Central memory CD4-positive, alpha-beta T cell (primary cell): Measurements from ENCODE around the gene UBE2E3.
A peak's percentile ranks its signal among the peaks of the same experiment; 100 is the strongest.
"Not testable (repeated sequence)": the region's sequence is repeated elsewhere in the genome, so short reads cannot be mapped to it uniquely, and the experiment has no call there.

Experiments
- DNase-seq: peaks from one replicate; pipeline ENCODE4 v3.0.0; 2022

UBE2E3 gene

DNA sequence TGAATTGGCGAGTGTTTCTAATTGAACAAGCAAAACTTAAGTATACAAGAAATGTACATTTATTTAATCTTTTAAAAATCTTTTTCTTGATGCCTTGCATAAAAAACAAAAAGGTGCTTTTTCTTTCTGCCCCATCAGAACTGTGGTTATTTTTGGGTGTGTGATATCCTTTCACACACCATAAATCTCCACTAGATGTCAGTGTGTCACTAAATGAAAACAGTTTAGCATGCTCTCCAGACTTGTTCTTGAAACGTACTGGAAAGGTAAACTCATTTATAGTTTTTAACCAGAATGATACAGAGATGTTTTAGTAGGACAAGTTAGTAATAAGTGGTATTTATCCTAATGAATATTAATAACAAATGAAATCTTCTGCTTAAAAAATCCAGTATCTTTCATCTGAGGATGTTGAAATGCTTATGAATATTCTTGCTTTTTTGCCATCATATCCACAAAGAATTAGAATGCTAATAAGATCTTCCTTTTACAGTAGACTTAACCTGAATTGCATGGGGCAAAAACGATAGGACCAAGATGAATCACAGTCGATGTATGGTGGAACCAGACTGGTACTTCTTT is 96.8 kb downstream of the UBE2E3 start:
- peak; percentile 41 for DNase-seq

DNA sequence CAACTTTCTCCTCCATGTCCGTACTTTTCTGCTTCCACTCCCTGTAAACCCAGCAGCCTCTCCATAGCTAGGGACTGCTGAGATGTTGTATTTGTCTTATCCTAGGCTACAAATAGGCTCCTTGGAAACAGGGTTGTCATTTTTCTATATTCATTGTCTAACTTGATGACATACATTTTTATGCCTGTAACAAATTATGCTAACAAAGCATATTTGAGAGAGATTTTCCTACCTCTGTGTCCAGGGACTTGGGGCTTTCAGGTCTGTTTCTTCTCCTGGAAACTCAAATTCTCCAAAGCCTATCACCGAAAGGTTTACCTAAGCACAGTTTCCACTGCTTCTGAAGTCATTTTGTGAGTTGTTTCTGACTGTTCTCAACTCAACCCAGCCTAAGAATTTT is 102.7 kb downstream of the UBE2E3 start:
- DNase-seq = no peak

DNA sequence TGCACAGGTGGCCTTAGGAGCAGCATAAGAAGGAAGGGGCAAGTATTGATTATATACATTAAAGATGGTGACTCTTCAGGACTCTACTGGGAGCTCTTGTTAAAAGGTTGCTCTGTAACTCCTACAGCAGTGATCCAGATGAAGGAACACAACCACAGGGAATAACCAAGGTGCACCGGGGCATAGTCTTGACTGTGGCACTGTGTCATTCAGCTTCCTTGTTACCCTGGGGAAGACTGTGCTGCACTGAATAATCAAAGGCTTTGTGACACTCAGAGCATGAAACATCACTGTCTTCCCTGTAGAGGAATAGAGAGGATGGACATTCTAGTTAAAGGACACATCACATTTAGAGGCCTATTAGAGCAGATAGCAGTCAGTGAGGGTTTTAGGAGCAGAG is 105.3 kb downstream of the UBE2E3 start:
- no peak for DNase-seq

DNA sequence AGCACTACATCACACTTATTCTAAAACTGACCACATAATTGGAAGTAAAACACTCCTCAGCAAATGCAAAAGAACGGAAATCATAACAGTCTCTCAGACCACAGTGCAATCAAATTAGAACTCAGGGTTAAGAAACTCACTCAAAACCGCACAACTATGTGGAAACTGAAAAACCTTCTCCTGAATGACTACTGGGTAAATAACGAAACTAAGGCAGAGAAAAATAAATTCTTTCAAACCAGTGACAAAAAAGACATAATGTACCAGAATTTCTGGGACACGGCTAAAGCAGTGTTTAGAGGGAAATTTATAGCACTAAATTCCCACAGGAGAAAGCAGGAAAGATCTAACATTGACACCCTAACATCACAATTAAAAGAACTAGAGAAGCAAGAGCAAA is 111.5 kb downstream of the UBE2E3 start:
- not testable (repeated sequence) for DNase-seq

DNA sequence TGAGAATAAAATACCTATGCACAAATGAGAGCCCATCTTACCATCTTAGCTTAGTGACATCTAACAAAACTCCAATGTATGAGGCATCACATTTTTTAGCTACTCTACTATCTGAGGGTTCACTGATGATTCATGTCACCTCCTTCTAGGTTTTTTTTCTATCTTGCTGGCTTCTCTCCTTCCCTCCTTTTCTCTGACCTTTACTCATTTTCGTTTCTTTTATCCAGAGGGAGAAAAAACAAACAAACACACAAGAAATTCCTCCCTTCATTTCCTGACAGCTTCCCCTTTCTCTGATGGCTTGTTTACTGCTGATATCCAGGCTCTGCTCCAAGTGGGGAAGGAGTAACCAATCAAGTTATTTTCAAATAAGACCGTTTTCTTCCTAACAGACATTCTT is 115.1 kb downstream of the UBE2E3 start:
- no peak for DNase-seq

DNA sequence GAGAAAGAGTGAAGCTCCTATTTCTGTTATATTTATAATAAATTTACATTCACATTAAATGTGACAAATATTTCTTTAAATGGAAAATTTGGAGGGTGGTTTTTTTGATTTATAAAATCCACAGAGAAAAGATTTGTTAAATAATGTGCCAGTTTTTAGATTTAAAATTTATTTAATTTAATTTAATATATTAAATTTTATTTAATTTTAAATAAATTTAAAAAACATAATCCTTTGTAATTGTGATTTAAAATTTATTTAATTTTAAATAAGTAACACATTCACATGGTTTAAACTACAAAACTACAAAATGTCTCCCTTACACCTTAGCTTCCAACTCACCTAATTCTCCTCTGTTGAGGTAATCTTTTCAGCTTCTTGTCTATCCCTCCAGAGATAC is 123.3 kb downstream of the UBE2E3 start:
- DNase-seq = no peak

DNA sequence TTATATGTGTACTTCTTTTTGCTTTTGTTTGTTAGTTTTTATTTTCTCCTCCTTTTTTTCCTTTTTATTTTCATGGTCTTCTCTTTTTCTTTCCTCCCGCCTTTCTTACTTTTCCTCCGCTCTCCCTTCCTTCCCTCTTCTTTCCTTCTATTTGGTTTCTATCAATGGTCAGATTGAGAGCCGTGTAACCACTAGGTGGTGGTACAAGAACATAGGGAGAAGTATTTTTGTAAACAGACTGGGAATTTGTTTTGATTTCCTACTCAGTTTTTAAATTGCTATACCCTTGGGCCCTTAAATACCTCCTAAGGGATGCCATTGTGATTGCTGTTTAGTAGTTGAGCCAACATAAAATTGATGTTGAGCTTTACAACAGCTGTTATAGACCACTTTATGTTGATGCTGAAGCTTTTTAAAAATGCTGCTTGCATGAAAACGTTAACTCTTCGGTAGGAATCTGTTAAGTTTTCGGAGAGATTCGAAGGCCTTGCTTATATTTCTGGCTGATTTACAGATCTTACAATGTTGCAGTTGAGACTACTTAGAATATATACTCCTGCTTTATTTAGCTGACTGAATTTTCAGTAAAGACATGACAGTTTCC is 124.2 kb downstream of the UBE2E3 start:
- peak; percentile 47 for DNase-seq

DNA sequence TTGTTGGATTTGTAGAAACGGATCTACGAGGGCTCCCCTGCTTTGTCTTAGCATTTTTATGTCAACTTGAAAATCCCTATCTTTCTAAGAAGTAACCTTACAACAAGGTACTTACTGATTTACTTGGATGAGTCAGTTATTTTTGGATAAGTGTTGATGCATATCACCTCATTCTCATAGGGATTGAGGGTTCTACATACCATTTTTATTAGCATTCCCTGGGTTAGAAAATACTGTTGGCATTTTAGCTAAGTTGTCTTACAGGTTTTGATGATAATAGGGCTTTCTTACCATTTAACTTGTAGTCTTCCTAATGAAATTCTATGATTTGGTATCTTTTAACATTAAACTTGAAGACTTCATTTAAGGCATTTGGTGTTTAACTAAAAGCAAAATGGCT is 125.2 kb downstream of the UBE2E3 start:
- DNase-seq = no peak

DNA sequence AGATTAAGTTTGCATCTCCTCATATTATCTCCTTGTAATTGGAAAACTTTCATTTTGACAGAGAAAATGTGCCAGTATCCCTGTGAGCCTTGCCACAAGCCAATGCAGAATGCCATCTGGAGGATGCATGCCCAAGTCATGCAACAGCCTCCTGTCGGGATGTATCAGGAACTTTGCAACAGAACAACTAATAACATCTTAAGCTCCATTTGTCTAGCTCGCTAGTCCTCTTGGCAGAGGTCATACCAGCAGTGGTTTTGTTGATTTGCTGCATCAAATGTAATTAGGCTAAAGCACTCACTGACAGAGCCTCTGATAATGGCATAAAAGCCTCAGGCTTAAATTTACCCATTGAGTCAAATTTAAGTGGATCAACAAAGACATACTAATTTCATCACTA is 125.8 kb downstream of the UBE2E3 start:
- no peak for DNase-seq

DNA sequence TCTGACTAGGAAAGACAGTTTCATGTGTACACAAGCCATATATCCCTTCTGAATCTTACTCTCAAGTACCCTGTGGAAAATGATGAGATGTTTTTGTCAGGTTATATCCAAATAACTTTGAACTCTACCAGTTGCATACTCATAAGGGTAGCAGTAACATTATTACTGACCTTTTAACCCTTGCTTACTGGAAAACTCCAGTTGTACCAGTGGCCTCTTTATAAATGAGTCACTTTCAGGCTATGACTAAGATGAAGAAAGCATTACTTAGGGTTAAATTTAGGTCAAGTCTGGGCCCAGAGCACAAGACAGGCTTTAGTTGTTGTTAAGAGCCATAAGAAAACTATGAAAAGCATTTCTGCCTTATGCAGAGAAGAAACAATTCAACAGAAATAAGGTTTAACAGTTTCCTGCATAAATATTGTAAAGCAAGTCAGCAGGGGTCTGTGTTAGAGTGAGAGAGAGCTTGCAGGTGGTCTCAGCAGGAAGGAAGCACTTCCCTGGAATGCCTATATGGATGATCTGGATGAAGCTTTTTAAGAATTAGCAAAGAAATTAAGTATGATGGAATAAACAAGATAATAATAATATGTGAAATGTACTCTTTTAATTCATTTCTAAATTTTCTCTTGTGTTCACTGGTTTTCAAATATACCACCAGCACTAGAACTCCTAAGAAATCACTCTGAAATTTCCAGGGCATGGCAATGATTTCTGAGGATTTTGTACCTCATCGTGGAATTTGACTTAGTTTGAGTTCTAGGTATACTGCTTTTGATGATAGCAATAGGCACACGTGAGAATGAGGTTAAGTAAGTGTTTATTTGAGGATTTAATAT is 126.6 kb downstream of the UBE2E3 start:
- DNase-seq = no peak

DNA sequence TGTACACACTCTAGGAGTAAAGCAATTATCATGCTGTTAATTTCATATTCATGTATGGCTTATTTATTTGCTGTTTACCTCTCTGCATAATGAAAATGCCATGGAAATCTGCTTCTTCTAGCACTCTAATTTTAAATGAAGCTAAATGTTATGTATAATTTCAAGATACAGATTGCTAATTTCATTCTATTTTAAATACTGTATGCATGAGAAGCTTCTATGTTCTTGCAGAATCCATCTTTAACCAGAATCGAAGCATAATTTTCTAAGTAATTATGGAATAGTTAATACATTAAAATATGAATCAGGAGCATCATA is 127.2 kb downstream of the UBE2E3 start:
- DNase-seq = no peak

DNA sequence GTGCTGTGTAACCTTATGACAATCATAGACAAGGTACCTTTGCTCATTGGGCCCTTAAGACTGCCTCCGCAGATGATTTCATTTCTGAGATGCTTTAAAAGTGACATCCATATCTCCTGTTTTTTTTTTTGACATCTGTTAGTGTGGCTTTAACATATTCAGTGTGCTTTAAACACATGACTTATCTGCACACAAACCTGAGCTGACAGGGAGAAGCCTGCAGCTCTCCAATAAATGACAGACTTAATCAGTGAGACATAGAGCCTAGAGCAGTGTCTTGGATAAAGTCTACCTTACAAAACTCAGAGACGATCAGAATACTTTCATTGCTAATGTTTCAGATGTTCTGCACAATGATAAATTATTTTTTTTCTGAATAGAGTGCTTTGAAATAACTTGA is 130.7 kb downstream of the UBE2E3 start:
- DNase-seq = no peak

DNA sequence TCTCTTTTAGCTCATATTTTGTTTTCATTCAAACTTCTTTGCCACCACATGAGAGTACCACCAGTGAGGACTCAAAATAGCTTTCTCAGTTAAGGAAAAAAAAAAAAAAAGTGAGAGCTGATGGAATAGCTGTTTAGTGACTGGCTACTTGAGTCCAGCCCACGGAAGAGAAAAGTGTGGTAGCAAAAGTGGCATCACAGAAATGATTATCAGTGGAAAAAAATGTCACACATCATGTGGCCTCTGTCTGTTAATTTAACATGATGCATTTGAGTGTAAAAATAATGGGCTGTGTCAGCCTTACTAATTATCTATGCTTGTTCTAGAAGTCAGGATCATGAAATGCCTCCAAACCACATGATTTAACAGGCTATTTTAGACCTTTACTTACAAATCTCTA is 132.5 kb downstream of the UBE2E3 start:
- DNase-seq = no peak
